ENCODE measurements around the gene FRYL.
"Not testable (repeated sequence)": the region's sequence is repeated elsewhere in the genome, so short reads cannot be mapped to it uniquely, and the experiment has no call there.

The FRYL gene

GRCh38 chr4:48766131-48766792 is 13.8 kb downstream of the FRYL start:
- no peak overlapping the region for H3K9ac ChIP-seq (ENCODE audit: low read depth, low read length, poor library complexity, severe bottlenecking)
- H4K20me1 ChIP-seq (ENCODE audit: insufficient read depth, low read length, poor library complexity, severe bottlenecking): peaks cover 81% of the 10 kb centered on the region
- TF ChIP-seq CTCF (conservative IDR thresholded peaks at IDR 0.05; ENCODE audit: low read length) (no peak), EZH2phosphoT487 (IDR thresholded peaks at IDR 0.05; ENCODE audit: borderline replicate concordance) (no peak)
- no peak overlapping the region for H3K4me3 ChIP-seq (ENCODE audit: low read length, poor library complexity, severe bottlenecking)
- no peak overlapping the region for H3K4me2 ChIP-seq (ENCODE audit: low read depth, low read length, poor library complexity, severe bottlenecking)
- H3K4me1 ChIP-seq (ENCODE audit: insufficient read depth, low read length, poor library complexity, severe bottlenecking): peaks cover 4% of the 10 kb centered on the region
- H3K9me3 ChIP-seq (ENCODE audit: insufficient read depth, low read depth, low read length): no peaks in the 10 kb centered on the region
- H3K36me3 ChIP-seq (ENCODE audit: insufficient read depth, low read length): peaks cover 11% of the 10 kb centered on the region; the same call in 1 of the 2 replicates
- H3K79me2 ChIP-seq (ENCODE audit: insufficient read depth, low read length): peaks cover 98% of the 10 kb centered on the region
- no peak overlapping the region for H2AFZ ChIP-seq (ENCODE audit: low read length)
- H3F3A ChIP-seq (ENCODE audit: low read depth): no peaks in the 10 kb centered on the region
- no peaks in the 10 kb centered on the region for H3K9me2 ChIP-seq (replicated peaks; ENCODE audit: low read depth, low read length)
- no peaks in the 10 kb centered on the region for H3K27me3 ChIP-seq (ENCODE audit: insufficient read depth, low read length, poor library complexity, severe bottlenecking)

DNA sequence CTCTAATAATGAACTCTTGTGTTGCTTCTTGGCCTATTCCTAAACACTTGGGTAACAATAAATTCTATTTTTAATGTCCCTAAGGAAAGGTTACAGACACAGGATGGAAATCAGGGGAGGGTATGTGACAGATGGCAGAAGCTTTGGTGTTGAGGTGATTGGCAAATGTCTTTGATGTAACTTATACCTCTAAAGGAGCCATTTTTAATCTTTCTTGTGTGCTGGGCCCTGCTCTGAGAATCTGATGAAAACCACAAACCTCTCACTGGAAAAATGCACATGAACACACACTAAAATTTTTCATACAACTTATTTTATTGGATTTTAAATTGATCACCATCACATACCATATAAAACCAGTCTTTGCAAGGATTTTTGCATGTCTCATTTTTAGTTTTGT is 17.7 kb downstream of the FRYL start:
- TF ChIP-seq CTCF (conservative IDR thresholded peaks at IDR 0.05; ENCODE audit: low read length): no peak
- TF ChIP-seq EZH2phosphoT487 (IDR thresholded peaks at IDR 0.05; ENCODE audit: borderline replicate concordance): no peak
- H3K27me3 ChIP-seq (ENCODE audit: insufficient read depth, low read length, poor library complexity, severe bottlenecking): no peaks in the 10 kb centered on the region
- no peaks in the 10 kb centered on the region for H3F3A ChIP-seq (ENCODE audit: low read depth)
- peaks cover 86% of the 10 kb centered on the region for H3K79me2 ChIP-seq (ENCODE audit: insufficient read depth, low read length)
- no peak overlapping the region for H3K4me2 ChIP-seq (ENCODE audit: low read depth, low read length, poor library complexity, severe bottlenecking)
- no peak overlapping the region for H3K9ac ChIP-seq (ENCODE audit: low read depth, low read length, poor library complexity, severe bottlenecking)
- H4K20me1 ChIP-seq (ENCODE audit: insufficient read depth, low read length, poor library complexity, severe bottlenecking): peaks cover 66% of the 10 kb centered on the region
- H3K9me2 ChIP-seq (replicated peaks; ENCODE audit: low read depth, low read length): no peaks in the 10 kb centered on the region
- H2AFZ ChIP-seq (ENCODE audit: low read length): no peak overlapping the region
- peaks cover 13% of the 10 kb centered on the region; the same call in 1 of the 2 replicates for H3K36me3 ChIP-seq (ENCODE audit: insufficient read depth, low read length)
- H3K4me1 ChIP-seq (ENCODE audit: insufficient read depth, low read length, poor library complexity, severe bottlenecking): no peaks in the 10 kb centered on the region
- no peak overlapping the region for H3K4me3 ChIP-seq (ENCODE audit: low read length, poor library complexity, severe bottlenecking)
- no peaks in the 10 kb centered on the region for H3K9me3 ChIP-seq (ENCODE audit: insufficient read depth, low read depth, low read length)

DNA sequence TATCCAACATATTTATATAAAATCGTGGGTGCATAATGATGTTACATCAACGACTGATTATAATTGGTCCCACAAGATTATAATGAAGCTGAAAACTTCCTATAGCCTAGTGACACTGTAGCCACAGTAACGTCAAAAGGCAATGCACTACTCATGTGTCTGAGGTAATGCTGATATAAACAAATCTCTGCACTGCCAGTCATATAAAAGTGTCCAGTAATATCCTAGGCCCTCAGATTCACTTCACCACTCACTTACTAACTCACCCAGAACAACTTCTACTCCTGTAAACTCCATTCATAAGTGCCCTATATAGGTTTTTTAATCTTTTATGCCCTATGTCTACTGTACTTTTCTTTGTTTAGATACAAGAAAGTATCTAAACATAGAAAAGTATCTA is 18.8 kb downstream of the FRYL start:
- H3K36me3 ChIP-seq (ENCODE audit: insufficient read depth, low read length): peaks cover 9% of the 10 kb centered on the region; the same call in 1 of the 2 replicates
- no peaks in the 10 kb centered on the region for H3F3A ChIP-seq (ENCODE audit: low read depth)
- no peaks in the 10 kb centered on the region for H3K27me3 ChIP-seq (ENCODE audit: insufficient read depth, low read length, poor library complexity, severe bottlenecking)
- peaks cover 65% of the 10 kb centered on the region for H4K20me1 ChIP-seq (ENCODE audit: insufficient read depth, low read length, poor library complexity, severe bottlenecking)
- no peaks in the 10 kb centered on the region for H3K9me3 ChIP-seq (ENCODE audit: insufficient read depth, low read depth, low read length)
- no peak for TF ChIP-seq CTCF (conservative IDR thresholded peaks at IDR 0.05; ENCODE audit: low read length)
- TF ChIP-seq EZH2phosphoT487 (IDR thresholded peaks at IDR 0.05; ENCODE audit: borderline replicate concordance): no peak
- H3K4me2 ChIP-seq (ENCODE audit: low read depth, low read length, poor library complexity, severe bottlenecking): no peak overlapping the region
- H3K79me2 ChIP-seq (ENCODE audit: insufficient read depth, low read length): peaks cover 85% of the 10 kb centered on the region
- H3K9me2 ChIP-seq (replicated peaks; ENCODE audit: low read depth, low read length): no peaks in the 10 kb centered on the region
- no peaks in the 10 kb centered on the region for H3K4me1 ChIP-seq (ENCODE audit: insufficient read depth, low read length, poor library complexity, severe bottlenecking)
- H2AFZ ChIP-seq (ENCODE audit: low read length): no peak overlapping the region
- H3K9ac ChIP-seq (ENCODE audit: low read depth, low read length, poor library complexity, severe bottlenecking): no peak overlapping the region
- no peak overlapping the region for H3K4me3 ChIP-seq (ENCODE audit: low read length, poor library complexity, severe bottlenecking)

DNA sequence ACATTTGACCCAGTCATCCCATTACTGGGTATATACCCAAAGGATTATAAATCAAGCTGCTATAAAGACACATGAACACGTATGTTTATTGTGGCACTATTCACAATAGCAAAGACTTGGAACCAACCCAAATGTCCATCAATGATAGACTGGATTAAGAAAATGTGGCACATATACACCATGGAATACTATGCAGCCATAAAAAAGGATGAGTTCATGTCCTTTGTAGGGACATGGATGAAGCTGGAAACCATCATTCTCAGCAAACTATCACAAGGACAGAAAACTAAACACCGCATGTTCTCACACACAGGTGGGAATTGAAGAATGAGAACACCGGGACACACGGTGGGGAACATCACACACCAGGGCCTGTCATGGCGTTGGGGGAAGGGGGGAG is 21.4 kb downstream of the FRYL start:
- H3K27me3 ChIP-seq (ENCODE audit: insufficient read depth, low read length, poor library complexity, severe bottlenecking); H3K9me2 ChIP-seq (replicated peaks; ENCODE audit: low read depth, low read length); H3K4me1 ChIP-seq (ENCODE audit: insufficient read depth, low read length, poor library complexity, severe bottlenecking); H3K9ac ChIP-seq (ENCODE audit: low read depth, low read length, poor library complexity, severe bottlenecking); H3K4me2 ChIP-seq (ENCODE audit: low read depth, low read length, poor library complexity, severe bottlenecking); H3F3A ChIP-seq (ENCODE audit: low read depth); H3K9me3 ChIP-seq (ENCODE audit: insufficient read depth, low read depth, low read length); H3K4me3 ChIP-seq (ENCODE audit: low read length, poor library complexity, severe bottlenecking); H2AFZ ChIP-seq (ENCODE audit: low read length): not testable (repeated sequence)
- peaks cover 56% of the 10 kb centered on the region for H4K20me1 ChIP-seq (ENCODE audit: insufficient read depth, low read length, poor library complexity, severe bottlenecking)
- peaks cover 85% of the 10 kb centered on the region for H3K79me2 ChIP-seq (ENCODE audit: insufficient read depth, low read length)
- H3K36me3 ChIP-seq (ENCODE audit: insufficient read depth, low read length): peaks cover 14% of the 10 kb centered on the region; the same call in 1 of the 2 replicates

Data from Loucy (cell line).